ENCODE data around the gene PCA3.

Gene PCA3

DNA sequence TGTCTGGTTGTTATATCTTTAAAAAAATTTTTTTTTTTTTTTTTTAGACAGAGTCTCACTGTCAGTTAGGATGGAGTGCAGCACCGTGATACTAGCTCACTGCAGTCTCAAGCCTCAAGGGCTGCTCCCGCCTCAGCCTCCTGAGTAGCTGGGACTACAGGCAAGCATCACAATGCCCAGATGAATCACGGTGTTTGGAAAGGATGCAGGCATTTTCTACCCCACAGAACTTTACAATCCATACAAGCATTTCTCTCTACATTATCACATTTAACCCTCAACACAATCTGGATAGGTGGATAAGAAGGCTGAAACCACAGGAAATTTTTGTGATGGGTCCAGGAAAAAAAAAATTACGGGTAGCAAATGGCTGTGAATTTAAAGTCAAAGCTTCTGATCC is 5.8 kb upstream of the PCA3 start:
- no peak for DNase-seq

DNA sequence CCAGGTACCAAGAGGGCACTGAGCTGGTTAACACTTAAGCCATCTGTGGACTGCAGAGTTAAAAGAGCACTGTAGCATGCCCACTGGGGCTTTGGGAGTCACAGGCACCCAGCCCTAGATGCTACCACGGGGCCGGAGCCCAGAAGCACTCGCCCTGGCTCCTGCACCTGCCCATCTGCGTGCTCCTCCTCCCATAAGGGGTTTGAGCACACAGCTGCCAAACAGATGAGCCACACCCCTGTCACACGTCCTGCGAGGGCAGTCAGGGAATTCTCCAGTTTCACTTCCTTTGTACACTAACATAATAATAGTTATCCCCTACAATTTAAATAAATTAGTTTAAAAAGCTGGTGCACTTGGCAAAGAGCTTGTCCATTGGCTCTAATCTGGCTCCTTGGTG is 4.5 kb upstream of the PCA3 start:
- no peak for DNase-seq

DNA sequence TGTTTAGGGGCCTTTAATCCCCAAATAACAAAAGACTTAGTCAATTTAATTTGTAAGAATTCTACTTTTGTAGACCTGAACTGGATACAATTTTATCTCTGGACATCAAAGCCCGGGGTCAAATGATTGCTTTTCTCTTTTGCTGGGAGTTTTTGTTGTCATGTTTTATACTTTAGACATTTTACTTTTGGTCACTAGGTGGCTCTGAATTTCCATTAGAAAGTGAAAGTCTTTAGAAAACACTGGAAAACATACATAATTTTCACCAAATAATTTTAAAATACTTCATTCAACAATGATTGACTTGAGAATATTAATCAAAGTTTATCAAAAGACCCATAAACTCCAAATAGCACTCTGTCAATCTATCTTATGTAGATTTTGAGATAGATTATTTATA is 2.8 kb upstream of the PCA3 start:
- peak; percentile 7 for DNase-seq

DNA sequence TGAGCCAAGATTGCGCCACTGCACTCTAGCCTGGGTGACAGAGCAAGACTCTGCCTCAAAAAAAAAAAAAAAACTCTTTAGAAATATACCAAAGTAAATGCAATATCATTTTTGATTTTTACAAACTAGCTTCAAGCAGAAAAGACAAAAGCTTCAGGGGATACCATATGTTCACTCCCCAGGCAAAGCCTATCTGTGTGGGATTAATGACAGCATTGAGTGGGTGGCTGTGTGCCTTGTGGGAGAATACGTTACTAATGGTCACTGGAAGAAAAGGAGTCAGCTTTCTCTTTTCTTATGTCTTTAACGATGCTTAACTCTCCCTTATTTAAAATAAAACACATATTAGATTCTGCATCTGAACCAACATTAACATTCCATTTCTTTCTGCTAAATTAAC is 1.9 kb downstream of the PCA3 start:
- no peak for DNase-seq

DNA sequence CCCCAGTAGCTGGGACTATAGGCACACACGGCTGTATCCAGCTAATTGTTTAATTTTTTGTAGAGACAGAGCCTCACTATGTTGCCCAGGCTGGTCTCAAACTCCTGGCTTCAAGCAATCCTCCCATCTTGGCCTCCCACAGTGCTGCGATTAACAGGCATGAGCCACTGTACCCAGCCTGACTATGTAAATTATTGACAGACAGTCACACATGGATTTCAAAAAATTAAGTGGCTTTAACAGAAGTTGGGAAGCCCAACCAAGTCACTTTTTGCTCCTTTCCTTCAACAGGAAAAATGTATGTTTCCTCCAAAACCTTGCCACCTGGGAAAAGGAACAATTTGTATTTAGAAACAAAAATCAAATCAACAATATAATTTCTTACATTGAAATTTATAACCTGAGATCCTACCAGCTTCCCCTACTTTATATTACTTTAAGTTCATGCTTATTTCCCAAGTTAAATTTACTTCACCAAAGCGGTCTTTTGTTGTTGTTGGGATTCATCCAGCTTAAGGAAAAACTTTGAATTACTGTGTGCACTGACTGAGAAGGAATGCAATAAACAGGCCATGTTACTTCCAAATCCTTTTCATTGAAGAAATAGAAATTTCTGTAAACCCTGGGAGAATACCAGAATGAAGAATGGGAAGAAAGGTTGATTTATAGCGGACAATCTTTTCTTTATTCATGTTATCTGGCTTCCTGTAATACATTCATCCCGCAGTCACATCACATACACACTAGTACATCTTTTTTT is 8.6 kb downstream of the PCA3 start:
- peak; percentile 6 for DNase-seq

DNA sequence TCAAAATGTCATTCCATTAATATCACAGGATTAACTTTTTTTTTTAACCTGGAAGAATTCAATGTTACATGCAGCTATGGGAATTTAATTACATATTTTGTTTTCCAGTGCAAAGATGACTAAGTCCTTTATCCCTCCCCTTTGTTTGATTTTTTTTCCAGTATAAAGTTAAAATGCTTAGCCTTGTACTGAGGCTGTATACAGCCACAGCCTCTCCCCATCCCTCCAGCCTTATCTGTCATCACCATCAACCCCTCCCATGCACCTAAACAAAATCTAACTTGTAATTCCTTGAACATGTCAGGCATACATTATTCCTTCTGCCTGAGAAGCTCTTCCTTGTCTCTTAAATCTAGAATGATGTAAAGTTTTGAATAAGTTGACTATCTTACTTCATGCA is 20.6 kb downstream of the PCA3 start:
- DNase-seq, result no peak

DNA sequence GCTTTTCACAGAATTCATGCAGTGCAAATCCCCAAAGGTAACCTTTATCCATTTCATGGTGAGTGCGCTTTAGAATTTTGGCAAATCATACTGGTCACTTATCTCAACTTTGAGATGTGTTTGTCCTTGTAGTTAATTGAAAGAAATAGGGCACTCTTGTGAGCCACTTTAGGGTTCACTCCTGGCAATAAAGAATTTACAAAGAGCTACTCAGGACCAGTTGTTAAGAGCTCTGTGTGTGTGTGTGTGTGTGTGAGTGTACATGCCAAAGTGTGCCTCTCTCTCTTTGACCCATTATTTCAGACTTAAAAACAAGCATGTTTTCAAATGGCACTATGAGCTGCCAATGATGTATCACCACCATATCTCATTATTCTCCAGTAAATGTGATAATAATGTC is 21.3 kb downstream of the PCA3 start:
- DNase-seq, result no peak

DNA sequence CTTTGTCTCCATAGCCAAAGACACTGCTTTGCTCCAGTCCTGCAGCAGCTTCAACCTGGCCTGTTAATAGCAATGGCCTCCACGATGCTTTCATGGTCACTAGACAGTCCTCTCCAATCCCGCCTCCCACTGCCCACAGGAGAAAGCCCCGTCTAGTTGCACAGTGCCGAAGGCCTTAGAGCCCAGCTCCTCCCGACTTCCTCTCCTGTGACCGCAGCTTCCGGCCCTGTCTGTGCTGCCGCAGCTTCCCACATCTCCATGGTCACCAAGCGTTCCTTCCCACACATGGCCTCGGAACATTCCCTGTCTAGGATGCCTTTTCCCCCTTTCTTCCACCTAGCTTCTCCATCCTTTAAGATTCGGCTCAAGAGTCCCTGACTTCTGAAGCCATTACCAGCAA is 23.4 kb downstream of the PCA3 start:
- DNase-seq, result no peak

DNA sequence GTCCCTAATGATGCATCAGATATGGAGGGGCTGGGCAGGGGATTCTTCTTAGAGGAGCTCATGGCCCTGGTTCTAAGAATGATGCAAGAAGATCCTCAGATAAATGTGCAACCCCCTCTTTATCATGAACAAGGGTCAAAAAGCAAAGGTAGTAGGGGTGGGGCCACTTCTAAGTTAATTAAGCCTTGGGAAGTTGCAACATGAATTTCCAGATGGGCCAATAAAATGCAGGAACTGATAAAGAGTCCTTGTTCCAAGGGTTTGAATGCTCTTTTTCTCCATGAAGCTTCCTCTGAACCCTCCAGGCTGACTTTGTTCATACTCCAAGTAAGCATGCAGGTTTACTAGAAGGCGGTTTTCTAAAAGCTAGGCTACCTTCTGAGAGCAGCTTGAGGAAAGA is 25.6 kb downstream of the PCA3 start:
- no peak for DNase-seq

DNA sequence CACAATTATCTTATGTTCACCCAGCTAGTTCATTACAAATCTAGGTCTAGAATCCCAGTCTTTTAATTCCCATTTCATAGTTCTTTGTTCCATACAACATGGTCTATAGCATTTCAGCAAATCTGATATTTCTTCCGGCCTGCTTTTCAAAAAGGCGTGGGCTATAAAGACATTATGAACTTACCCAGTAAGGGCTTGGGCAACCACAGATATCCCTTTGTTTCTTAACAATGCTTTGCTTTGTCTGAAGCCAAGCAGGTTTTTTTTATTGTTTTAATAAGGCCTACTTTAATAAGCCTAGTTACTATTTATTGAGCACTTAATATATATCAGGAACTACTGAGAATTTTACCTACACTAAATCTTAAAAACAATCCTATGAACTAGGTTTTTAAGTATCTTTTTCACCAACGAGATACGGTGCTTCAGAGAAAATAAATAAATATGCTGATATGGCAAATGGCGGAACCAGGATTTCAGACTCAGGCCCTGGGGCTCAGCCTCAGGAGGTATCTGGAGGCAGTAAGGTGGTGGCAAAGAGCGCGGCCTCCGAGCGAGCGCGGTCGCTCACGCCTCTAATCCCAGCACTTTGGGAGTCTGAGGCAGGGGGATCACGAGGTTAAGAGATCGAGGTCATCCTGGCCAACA is 29.7 kb downstream of the PCA3 start:
- no peak for DNase-seq

DNA sequence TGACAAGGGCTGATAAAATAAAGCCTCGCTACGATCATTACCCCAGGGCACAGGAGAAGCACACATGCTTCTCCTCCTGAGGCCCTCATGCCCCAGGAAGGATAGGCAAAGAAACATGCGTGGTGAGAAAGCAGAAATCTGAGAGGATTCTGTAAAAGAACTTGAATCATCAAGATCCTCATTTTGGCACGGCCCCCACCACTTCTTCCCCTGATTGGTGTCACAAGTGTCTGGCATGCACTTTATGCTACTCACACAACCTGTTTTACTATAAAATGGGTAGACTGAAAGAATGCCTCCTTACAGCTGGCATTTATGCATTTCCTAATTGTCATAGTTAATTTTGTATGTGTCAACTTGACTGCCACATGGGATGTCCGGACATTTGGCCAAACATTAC is 32.1 kb downstream of the PCA3 start:
- DNase-seq, result no peak

DNA sequence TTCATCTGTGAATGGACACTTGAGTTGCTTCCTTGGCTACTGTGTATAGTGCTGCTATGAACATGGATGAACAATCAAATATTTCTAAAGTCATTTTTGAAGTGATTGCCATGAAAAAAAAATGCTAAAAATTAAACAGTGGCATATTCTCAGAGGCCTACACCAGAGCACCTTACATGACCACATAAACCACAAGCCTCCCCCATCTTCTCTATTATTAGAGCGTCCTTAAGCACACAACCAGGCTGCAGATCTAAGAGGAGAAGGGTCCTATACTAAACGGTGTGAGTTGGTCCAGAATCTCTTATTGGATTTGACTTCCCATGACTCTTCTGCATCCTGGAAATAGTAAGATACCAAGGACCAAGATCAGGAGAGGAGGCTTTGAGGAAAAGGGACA is 34.3 kb downstream of the PCA3 start:
- DNase-seq, result no peak

DNA sequence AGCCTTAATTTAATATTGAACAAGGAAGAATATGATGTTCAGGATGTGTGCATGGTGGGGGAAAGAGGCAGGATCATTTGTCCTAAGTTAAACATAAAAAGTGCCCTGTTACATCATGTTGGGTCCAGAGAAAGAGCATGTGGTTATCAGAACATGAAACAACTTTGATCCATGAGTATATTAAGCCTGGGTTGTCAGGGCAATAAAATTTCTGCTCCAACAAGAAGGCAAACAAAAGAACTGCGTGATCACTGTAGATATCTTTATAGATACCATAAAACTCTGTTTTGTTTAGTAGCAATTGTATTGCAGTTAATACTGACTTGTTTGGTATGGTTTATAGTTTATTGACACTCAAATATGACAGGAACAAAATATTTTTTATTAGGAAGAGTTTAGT is 35.2 kb downstream of the PCA3 start:
- DNase-seq, result no peak

DNA sequence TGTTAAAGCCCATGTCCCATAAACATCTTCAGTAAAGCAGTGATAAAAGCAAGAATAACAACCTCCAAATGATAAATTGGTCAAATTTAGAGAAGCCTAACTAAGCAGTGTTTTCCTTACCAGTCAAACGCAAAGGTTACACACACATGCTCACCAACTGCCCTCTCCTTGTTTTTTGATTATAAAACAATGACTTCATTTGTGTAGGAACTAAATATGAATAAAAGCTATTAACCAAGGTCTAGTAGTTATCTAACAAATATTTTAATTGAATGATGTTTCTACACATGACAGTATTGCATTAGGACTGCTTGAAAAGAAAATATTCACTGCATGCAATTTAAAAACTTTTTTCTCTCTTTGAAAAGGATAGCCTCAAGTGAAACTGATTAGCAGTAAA is 36.7 kb downstream of the PCA3 start:
- DNase-seq, result no peak

DNA sequence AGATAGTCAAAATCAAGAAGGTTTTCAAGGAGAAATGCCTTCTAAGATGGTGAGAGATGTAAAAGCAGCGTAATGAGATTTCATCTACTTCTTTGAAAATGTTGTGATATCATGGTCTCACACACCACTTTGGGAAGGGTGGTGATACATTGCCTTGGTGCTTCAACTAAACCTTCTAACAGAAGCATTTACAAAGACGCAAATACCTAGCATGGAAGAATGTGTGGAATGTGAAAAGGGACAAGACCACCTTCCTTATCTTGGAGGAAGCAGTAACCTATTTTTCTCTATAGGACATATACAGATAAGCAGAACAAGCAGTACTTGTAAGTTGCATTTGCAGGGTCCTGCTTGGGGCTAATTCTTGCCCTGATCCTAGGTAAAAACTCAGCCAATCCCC is 38.8 kb downstream of the PCA3 start:
- DNase-seq, result no peak

DNA sequence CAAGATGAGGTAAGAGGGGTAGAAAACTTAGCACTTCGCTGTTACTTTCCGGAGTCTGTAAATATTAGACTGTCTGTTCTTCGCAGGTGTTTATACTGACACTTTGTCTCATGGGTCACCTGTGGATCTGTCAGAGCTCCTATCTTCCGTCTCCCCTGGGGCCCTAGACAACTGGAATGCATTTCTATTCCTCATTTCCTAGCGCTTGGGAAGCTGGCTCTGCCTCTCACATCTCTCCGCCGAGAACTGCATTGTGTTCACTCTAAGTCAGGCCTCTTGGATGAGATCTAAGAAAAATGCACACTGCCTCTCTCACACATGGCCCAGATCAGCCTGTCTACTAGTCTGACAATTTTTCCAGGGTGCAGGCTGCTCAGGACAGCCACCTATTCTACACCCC is 39.5 kb downstream of the PCA3 start:
- DNase-seq, result no peak

DNA sequence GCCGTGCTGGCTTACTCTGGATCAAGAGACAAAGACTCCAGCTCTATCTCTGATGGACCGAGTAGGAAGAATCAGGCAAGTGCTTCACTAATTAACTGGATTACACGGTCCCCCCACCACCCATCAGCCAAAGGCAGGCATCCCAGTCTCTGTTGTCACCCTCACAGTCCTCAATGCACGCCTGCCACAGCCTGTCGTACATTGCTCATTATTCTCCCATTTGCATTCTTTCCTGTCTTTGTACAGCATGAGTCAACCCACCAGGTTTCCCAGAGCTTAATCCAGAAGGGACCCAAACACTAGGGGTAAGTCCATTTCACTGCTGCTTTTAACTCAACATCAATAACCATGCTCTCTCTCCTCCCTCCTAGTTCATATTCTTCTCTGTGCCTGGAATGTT is 44.4 kb downstream of the PCA3 start:
- DNase-seq, result no peak

DNA sequence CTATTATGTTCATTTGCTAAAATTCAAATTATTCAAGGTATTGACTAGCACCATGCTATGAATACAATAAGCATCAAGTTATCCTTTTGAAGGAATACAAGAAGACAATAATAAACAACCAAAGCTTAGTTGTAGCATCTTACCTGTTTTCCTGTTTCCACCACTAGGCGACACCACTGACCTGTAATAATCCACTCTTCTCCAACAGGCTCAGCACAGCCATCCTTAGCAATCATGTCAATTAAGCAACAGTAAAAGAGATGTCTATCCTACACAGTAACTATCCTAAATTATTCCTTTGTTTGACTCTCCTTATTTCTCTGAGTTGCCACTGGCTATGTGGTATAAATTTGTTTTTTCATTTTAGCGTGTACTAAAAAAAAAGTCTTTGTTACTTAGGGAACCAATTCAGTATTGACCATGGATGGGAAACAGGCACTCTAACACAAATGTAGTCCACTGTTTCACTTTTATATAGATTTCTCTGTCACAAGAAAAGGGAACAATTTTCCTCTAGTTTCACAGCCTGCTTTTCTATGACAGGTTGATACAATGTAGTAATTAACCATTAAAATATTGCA is 46.2 kb downstream of the PCA3 start:
- peak; percentile 75 for DNase-seq

DNA sequence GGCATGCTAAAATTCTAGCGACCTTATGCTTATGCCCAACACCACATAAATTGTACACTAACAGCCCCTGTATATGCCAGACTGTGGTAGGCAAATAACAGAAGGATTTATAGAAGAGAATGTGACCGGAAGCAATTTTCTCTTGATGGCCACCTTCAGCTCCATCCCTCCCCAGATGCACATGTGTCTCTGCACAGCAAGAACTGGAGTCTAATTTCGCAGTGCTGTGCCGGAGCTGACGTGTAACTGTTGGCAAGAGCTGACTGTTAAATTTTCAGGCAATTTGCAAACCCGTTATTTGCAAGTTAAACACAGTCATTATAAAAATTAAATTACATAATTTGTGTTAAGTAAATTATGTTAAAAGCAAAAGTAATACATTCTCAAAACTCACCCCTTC is 48.4 kb downstream of the PCA3 start:
- no peak for DNase-seq

DNA sequence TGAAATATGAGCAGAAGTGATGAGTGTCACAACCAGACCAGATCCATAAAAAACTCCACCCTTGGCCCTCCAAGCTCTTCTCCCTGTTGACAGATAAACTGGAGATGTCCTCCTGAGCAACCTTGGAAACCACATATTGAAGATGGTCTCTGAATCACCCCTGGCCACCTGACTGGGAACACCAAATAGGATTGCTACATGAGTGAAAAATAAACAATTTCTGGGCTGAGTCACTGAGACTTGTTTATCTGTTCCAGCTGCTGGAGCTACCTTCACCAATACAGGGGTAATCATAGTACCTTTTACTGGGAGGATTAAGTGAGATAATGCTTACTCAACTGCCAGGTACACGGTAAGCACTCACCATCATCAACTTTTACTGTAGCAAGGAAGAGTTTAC is 53.3 kb downstream of the PCA3 start:
- DNase-seq, result no peak

DNA sequence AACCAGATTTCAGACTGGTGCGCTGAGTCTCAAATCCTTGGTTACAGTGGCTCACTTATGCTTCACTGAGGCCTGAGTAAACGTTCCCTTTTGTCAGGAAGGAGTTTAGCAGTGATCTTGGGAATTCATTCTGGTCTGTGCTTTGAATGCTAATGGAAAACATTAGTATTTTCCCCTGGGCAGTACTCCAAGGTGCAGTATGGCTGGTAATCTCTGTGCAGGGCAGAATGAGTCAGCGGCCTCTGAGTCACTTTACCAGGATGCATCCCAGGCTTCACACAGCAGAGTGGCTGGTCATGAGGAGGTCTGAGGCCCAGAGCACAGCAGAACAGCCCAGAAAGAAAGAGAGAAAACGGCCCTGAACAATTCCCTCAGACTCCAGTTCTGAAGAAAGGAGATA is 54.0 kb downstream of the PCA3 start:
- peak; percentile 70 for DNase-seq

DNA sequence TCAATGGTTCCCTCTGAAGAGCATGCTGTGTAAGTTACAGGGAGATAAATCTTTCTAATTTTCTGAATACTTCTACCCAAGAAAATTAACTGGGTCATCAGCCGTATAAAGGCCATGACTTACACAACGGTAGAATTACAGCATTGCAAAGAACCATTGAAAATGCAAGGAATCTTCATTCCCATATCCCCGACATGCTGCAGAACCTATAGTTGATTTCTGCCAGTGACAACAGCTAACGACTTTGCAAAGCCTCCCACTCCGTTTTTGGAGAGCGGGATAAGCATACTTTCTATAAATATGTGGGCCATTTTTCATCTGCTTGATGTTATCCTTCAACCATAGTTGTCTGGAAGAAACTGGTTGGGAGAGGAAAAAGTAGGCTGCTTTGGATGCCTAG is 56.2 kb downstream of the PCA3 start:
- DNase-seq, result no peak

DNA sequence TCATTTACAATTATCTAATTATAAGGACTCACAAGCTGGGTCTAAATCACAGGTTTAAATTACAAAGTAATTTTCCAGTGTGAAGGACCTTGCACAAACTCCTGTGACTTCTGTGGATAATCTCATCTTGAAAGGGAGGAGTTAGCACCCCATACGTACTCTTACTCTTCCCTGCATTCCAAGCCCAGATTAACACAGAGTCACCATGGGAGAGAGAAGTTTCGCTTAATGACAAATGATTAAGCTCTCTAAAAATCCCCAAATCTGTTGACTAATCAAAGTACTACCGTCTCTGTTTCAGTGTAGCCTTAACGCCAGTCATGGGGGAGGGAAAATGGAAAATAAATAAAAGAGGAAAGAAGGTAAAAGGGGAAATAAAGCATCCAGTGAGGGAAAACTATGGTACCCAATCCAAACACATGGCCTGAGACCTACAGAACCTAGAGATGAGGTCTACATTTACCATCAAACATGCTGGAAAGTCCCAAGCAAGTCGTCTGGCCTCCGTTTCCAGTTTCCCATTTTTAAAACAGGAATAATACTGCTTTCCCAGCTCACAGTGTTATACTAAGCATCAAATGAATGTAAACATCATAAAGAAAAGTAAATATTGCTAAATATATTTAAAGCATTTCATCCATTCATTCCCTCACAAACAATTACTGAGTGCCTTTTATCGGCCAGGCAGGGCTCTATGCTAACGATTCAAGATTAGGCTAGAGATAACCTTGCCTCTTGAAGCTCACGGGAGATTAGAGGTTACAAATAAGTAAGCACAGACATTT is 63.2 kb downstream of the PCA3 start:
- no peak for DNase-seq

DNA sequence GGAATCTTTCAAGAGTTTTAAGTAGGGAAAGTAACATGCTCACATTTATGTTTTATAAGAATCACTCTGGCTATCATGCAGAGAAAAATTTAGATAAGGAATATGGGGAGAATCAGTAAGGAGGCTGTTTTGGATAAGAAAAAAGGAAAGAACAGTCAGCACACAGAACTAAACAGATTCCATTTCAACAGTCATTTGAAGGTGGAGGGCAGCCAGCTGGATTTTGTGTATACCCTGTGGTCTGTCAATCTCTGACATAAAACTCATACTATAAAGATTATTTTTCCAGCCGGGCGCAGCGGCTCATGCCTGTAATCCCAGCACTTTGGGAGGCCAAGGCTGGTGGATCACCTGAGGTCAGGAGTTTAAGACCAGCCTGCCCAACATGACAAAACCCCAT is 64.2 kb downstream of the PCA3 start:
- no peak for DNase-seq
